Esophagus muscularis mucosa (tissue), 4 donors: ENCODE measurements around the gene NACA2. TPM values are rescaled to one million over a fixed set of nuclear protein-coding genes. Genes with fewer than 3 reads are reported as not detected.
A peak's percentile ranks its signal among the peaks of the same experiment; 100 is the strongest.

Experiments used
- DNase-seq: peaks from one replicate; pipeline ENCODE4 v3.0.0-alpha.2; 2017; ENCODE audit errors: extremely low spot score
- H3K27ac ChIP-seq, 4 donors: fragments of 200-600 bp; sonication (generic); replicated peaks in 1 of 4; 1 replicate in 3 of 4; 2 replicates in 1 of 4; pipeline ENCODE4 v1.5.1; 2016 to 2019; ENCODE audit warnings: mild to moderate bottlenecking in 1 of 4
- H3K27me3 ChIP-seq, 4 donors: fragments of 200-600 bp; sonication (generic); one replicate each; pipeline versions ENCODE4 v1.5.1 to v1.6.0; 2016 to 2019
- H3K36me3 ChIP-seq, 4 donors: fragments of 200-600 bp; sonication (generic); one replicate each; pipeline ENCODE4 v1.5.1; 2016 to 2019
- H3K4me1 ChIP-seq, 4 donors: fragments of 200-600 bp; sonication (generic); one replicate each; pipeline ENCODE4 v1.5.1; 2016 to 2019
- H3K4me3 ChIP-seq, 4 donors: fragments of 200-600 bp; sonication (generic); 1 replicate in 2 of 4; 2 replicates in 2 of 4; pipeline ENCODE4 v1.5.1; 2016 to 2019; ENCODE audit warnings: mild to moderate bottlenecking in 4 of 4, moderate library complexity in 1 of 4
- H3K9me3 ChIP-seq, 4 donors: fragments of 200-600 bp; sonication (generic); 1 replicate in 3 of 4; 2 replicates in 1 of 4; pipeline ENCODE4 v1.5.1; 2016 to 2019
- CTCF ChIP-seq, 3 experiments: fragments of 200-600 bp in 2 of 3; fragments of 450-650 bp in 1 of 3; sonication (generic) in 2 of 3; IDR thresholded peaks; one replicate each; pipeline ENCODE4 v1.5.1; 2017 to 2019; ENCODE audit warnings: antibody characterized with exemption in 3 of 3, mild to moderate bottlenecking in 2 of 3, moderate library complexity in 1 of 3
- EP300 ChIP-seq: sonication (generic); formaldehyde crosslinking; IDR thresholded peaks from one replicate; pipeline ENCODE4 v1.6.1; 2017; ENCODE audit warnings: antibody characterized with exemption
- POLR2A ChIP-seq: fragments of 450-650 bp; IDR thresholded peaks from one replicate; pipeline ENCODE4 v1.6.1; 2017; ENCODE audit warnings: antibody characterized with exemption, moderate library complexity, mild to moderate bottlenecking, low read depth
- POLR2AphosphoS5 ChIP-seq, 2 donors: sonication (generic); formaldehyde crosslinking; IDR thresholded peaks; one replicate each; pipeline ENCODE4 v1.6.1; 2017; ENCODE audit warnings: antibody characterized with exemption in 2 of 2
- WGBS: methylation state at CpG from one replicate; pipeline ENCODE4 v1.1.5; 2018; 5-methylcytosine and 5-hydroxymethylcytosine counted together
- intact Hi-C: fragments of 100-400 bp; cut with DNase I; formaldehyde crosslinking; loops from one replicate; pipeline ENCODE4 v1.15.1; 2023
- total RNA-seq, 4 donors: library from RNA; depleted of rRNA; stranded (reverse); fragments of >200 nt; gene quantifications; one replicate each; pipeline versions ENCODE4 v1.1.0 to v1.2.1, GENCODE V29; 2016

Gene NACA2
- not detected for total RNA-seq

DNA sequence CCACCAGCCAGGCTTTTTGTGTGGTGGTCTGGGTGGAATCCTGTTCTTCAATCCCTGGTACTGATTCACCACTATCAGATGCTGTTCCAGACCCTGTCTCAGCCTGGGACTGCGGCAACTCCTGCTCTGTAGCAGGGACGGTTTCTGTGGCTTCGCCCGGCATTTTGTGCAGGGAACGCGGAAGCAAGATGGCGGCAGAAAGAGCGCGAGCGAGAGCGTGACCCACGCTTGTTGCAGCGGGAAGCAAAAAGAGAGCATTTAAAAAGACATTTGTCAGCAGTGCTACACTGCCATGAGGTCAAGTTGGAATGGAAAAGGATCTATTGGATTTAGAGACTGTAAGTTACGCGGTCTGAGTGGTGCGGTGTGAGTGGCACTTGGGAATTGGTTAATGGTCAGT lies at the start of gene NACA2:
Gene NACA2, minus strand, starts transcription at position 202 of the 400 bp plus-strand sequence. Its CDS starts 39 bp downstream, at position 163.
- Histone ChIP-seq H3K27ac (no peak within 1 kb of the TSS), H3K4me1 (no peaks in the 10 kb centered on the region), H3K4me3 (no peak within 1 kb of the TSS), H3K36me3 (no peaks in the 10 kb centered on the region), H3K27me3 (peaks cover 0 to 24% (median 0%) of the 10 kb centered on the region in 4 donors), H3K9me3 (no peaks in the 10 kb centered on the region)
- TF ChIP-seq POLR2A, result no peak
- no peak for TF ChIP-seq EP300
- TF ChIP-seq CTCF (IDR thresholded peaks at IDR 0.05), result no peak
- no peak for DNase-seq
- intact Hi-C loops, result no loop called here
- WGBS, result 96% methylated on average over 16 of the region's 16 CpGs

- Histone ChIP-seq H3K4me3 (no peak overlapping the region), H3K4me1 (no peaks in the 10 kb centered on the region), H3K27ac (no peak overlapping the region), H3K36me3 (no peaks in the 10 kb centered on the region), H3K27me3 (peaks cover 0 to 4% (median 0%) of the 10 kb centered on the region in 4 donors), H3K9me3 (peaks cover 0 to 13% (median 0%) of the 10 kb centered on the region in 4 donors)
- intact Hi-C loops, result no loop called here
- 94% methylated on average over 1 of the region's 1 CpG for WGBS
- no peak for DNase-seq
- no peak for TF ChIP-seq CTCF (IDR thresholded peaks at IDR 0.05)
- no peak for TF ChIP-seq POLR2A
- no peak for TF ChIP-seq POLR2AphosphoS5 (IDR thresholded peaks at IDR 0.05)
- TF ChIP-seq EP300, result no peak
These were observed 48.8 kb upstream of the NACA2 start for GRCh38 chr17:61639818-61640217.

- WGBS, result 44% methylated on average over 1 of the region's 1 CpG
- Histone ChIP-seq H3K27me3 (peaks cover 0 to 4% (median 0%) of the 10 kb centered on the region in 4 donors), H3K36me3 (no peaks in the 10 kb centered on the region), H3K4me1 (no peaks in the 10 kb centered on the region), H3K27ac (no peak overlapping the region), H3K4me3 (no peak overlapping the region), H3K9me3 (peaks cover 0 to 16% (median 0%) of the 10 kb centered on the region in 4 donors)
- intact Hi-C loops, result no loop called here
- no peak for TF ChIP-seq EP300
- no peak for TF ChIP-seq POLR2A
- TF ChIP-seq POLR2AphosphoS5 (IDR thresholded peaks at IDR 0.05), result no peak
- no peak for TF ChIP-seq CTCF (IDR thresholded peaks at IDR 0.05)
- DNase-seq, result no peak
These were observed 47.1 kb upstream of the NACA2 start for GRCh38 chr17:61638087-61638486.

GRCh38 chr17:61635913-61636432 lies 45.0 kb upstream of the NACA2 start:
- TF ChIP-seq CTCF (IDR thresholded peaks at IDR 0.05) (peak in 1 of 3 experiments; percentile 39), POLR2AphosphoS5 (IDR thresholded peaks at IDR 0.05) (no peak)
- WGBS, result 21% methylated on average over 3 of the region's 3 CpGs
- Histone ChIP-seq H3K9me3 (peaks cover 0 to 16% (median 0%) of the 10 kb centered on the region in 4 donors), H3K4me1 (no peaks in the 10 kb centered on the region), H3K36me3 (no peaks in the 10 kb centered on the region), H3K27ac (no peak overlapping the region), H3K4me3 (no peak overlapping the region), H3K27me3 (peaks cover 0 to 4% (median 0%) of the 10 kb centered on the region in 4 donors)
- intact Hi-C loops, result no loop called here
- DNase-seq, result no peak
